Gastroesophageal sphincter (tissue), 4 donors: ENCODE measurements around the gene SMPD3. TPM values are rescaled to one million over a fixed set of nuclear protein-coding genes. Genes with fewer than 3 reads are reported as not detected.

Source experiments
- ATAC-seq: fragments of 150-250 bp; one replicate; pipeline ENCODE4 v1.9.1; 2016; ENCODE audit warnings: mild to moderate bottlenecking, moderate library complexity
- H3K27ac ChIP-seq, 4 donors: fragments of 200-600 bp; sonication (generic) in 3 of 4; 1 replicate in 3 of 4; 2 replicates in 1 of 4; pipeline ENCODE4 v1.5.1; 2016 to 2019
- H3K27me3 ChIP-seq: fragments of 200-600 bp; sonication (generic); one replicate; pipeline ENCODE4 v1.5.1; 2019
- H3K36me3 ChIP-seq, 2 donors: fragments of 200-600 bp; sonication (generic); one replicate each; pipeline ENCODE4 v1.5.1; 2019; ENCODE audit warnings: control low read depth in 1 of 2
- H3K4me1 ChIP-seq, 3 donors: fragments of 200-600 bp; sonication (generic); 1 replicate in 2 of 3; 2 replicates in 1 of 3; pipeline ENCODE4 v1.5.1; 2016 to 2019; ENCODE audit warnings: control low read depth in 2 of 3
- H3K4me3 ChIP-seq, 2 donors: fragments of 200-600 bp; sonication (generic); one replicate each; pipeline ENCODE4 v1.5.1; 2019; ENCODE audit warnings: mild to moderate bottlenecking in 1 of 2, moderate library complexity in 1 of 2
- H3K9me3 ChIP-seq, 3 donors: fragments of 200-600 bp; sonication (generic); one replicate each; pipeline ENCODE4 v1.5.1; 2017 to 2019; ENCODE audit warnings: control low read depth in 2 of 3
- CTCF ChIP-seq, 4 experiments: fragments of 200-600 bp in 2 of 4; fragments of 450-650 bp in 2 of 4; sonication (generic) in 1 of 4; IDR thresholded peaks; one replicate each; pipeline ENCODE4 v1.5.1; 2017 to 2019; ENCODE audit warnings: antibody characterized with exemption in 4 of 4, mild to moderate bottlenecking in 2 of 4, moderate library complexity in 2 of 4
- EP300 ChIP-seq: sonication (generic); formaldehyde crosslinking; IDR thresholded peaks from one replicate; pipeline ENCODE4 v1.6.1; 2017; ENCODE audit warnings: antibody characterized with exemption, mild to moderate bottlenecking
- POLR2A ChIP-seq, 2 donors: fragments of 450-650 bp; IDR thresholded peaks; one replicate each; pipeline ENCODE4 v1.6.1; 2017; ENCODE audit warnings: antibody characterized with exemption in 2 of 2, mild to moderate bottlenecking in 2 of 2, moderate library complexity in 1 of 2
- POLR2AphosphoS5 ChIP-seq: sonication (generic); formaldehyde crosslinking; IDR thresholded peaks from one replicate; pipeline ENCODE4 v1.6.1; 2017; ENCODE audit warnings: antibody characterized with exemption
- WGBS, 2 donors: methylation state at CpG; one replicate each; pipeline ENCODE4 v1.1.5; 2018; ENCODE audit warnings: low coverage in 1 of 2; 5-methylcytosine and 5-hydroxymethylcytosine counted together
- total RNA-seq, 4 donors: library from RNA; depleted of rRNA; stranded (reverse); fragments of >200 nt; gene quantifications; one replicate each; pipeline ENCODE4 v1.1.0, GENCODE V29; 2016

SMPD3 gene
- total RNA-seq, 4 donors from 2014 or later, result 0.08 to 0.94 (median 0.77) TPM; not detected in 1

DNA sequence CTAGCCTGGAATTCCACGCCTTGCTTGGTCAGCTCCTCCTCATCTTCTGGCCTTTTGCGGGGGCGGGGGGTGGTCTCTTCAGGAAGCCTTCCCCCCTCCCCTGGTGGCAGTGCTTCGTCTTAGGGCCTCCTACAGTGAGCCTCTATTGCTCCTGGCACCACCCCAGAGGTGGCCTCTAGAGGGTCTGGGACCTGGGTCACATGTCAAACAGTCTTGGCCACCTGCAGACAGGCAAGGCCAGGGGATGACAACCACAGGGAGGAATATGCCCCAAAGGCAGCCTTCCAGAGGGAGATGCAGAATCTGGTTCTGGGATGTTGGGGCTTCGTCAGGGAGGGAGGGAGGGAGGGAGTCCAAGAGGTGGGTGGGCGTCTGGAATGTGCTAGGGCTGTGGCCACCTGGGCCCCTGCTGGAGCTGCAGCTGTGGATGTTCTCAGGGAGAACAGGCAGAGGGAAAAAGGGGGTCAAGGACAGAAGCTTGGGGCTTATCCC, 50.6 kb downstream of the SMPD3 start:
- Histone ChIP-seq H3K27me3 (peaks cover 13% of the 10 kb centered on the region), H3K4me1 (no peaks in the 10 kb centered on the region), H3K4me3 (no peak overlapping the region), H3K36me3 (no peaks in the 10 kb centered on the region), H3K27ac (no peak overlapping the region), H3K9me3 (no peaks in the 10 kb centered on the region)
- whole genome bisulfite sequencing, 2 donors, result 33 to 61% methylated on average over 1 to 3 of the region's 6 CpGs
- TF ChIP-seq POLR2AphosphoS5, result no peak
- no peak for TF ChIP-seq EP300
- TF ChIP-seq POLR2A (IDR thresholded peaks at IDR 0.05), result no peak
- no peak for TF ChIP-seq CTCF (IDR thresholded peaks at IDR 0.05)
- no peak for ATAC-seq

DNA sequence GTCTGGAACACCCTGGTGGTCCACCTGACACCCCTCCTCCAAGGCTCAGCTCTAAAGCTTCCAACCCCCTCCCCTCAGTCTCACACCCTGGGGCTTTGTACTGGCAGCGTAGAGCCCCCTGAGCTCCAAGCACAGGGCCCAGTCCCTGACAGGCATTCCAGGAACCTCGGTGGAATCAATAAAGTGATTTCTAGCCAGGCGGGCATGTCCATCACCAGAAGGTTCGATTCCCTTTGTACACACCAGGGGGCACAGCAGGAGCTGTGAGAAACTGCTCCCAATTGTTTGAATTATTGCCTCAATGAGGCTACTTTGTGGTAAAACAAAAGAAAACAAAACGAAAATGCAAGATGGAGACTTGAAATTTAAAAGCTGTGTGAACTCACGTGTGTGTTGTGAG, 51.8 kb downstream of the SMPD3 start:
- no peak overlapping the region for H3K27ac ChIP-seq
- H3K9me3 ChIP-seq, result no peaks in the 10 kb centered on the region
- ATAC-seq, result no peak
- H3K4me1 ChIP-seq, result no peaks in the 10 kb centered on the region
- H3K27me3 ChIP-seq, result peaks cover 13% of the 10 kb centered on the region
- peak in 2 of 4 experiments; percentile 23 to 50 for TF ChIP-seq CTCF (IDR thresholded peaks at IDR 0.05)
- no peak for TF ChIP-seq EP300
- TF ChIP-seq POLR2A (IDR thresholded peaks at IDR 0.05), result no peak
- TF ChIP-seq POLR2AphosphoS5, result no peak
- WGBS, 2 donors, result 15 to 62% methylated on average over 2 to 5 of the region's 6 CpGs
- no peak overlapping the region for H3K4me3 ChIP-seq
- no peaks in the 10 kb centered on the region for H3K36me3 ChIP-seq

GRCh38 chr16:68395815-68396214, 52.5 kb downstream of the SMPD3 start:
- Histone ChIP-seq H3K4me1 (no peaks in the 10 kb centered on the region), H3K36me3 (no peaks in the 10 kb centered on the region), H3K27ac (no peak overlapping the region), H3K27me3 (peaks cover 13% of the 10 kb centered on the region), H3K9me3 (no peaks in the 10 kb centered on the region), H3K4me3 (no peak overlapping the region)
- 80 to 93% methylated on average over 1 to 4 of the region's 4 CpGs for WGBS, 2 donors
- TF ChIP-seq POLR2A (IDR thresholded peaks at IDR 0.05), result no peak
- no peak for ATAC-seq

GRCh38 chr16:68395167-68395786, 53.0 kb downstream of the SMPD3 start:
- Histone ChIP-seq H3K4me1 (no peaks in the 10 kb centered on the region), H3K27ac (no peak overlapping the region), H3K9me3 (no peaks in the 10 kb centered on the region), H3K4me3 (no peak overlapping the region), H3K27me3 (peaks cover 13% of the 10 kb centered on the region), H3K36me3 (no peaks in the 10 kb centered on the region)
- ATAC-seq, result no peak
- TF ChIP-seq CTCF (IDR thresholded peaks at IDR 0.05) (no peak), POLR2A (IDR thresholded peaks at IDR 0.05) (no peak), POLR2AphosphoS5 (no peak), EP300 (no peak)
- WGBS, 2 donors, result 77% methylated on average over 6 to 7 of the region's 8 CpGs

GRCh38 chr16:68393333-68393732, 55.0 kb downstream of the SMPD3 start:
- Histone ChIP-seq H3K9me3 (no peaks in the 10 kb centered on the region), H3K36me3 (no peaks in the 10 kb centered on the region), H3K27ac (no peak overlapping the region), H3K4me3 (no peak overlapping the region), H3K27me3 (peaks cover 13% of the 10 kb centered on the region), H3K4me1 (no peaks in the 10 kb centered on the region)
- 73 to 100% methylated on average over 1 to 2 of the region's 3 CpGs for WGBS, 2 donors
- no peak for TF ChIP-seq EP300
- no peak for TF ChIP-seq POLR2A (IDR thresholded peaks at IDR 0.05)
- no peak for TF ChIP-seq POLR2AphosphoS5
- TF ChIP-seq CTCF (IDR thresholded peaks at IDR 0.05), result no peak
- no peak for ATAC-seq
